H9 (cell line): Measurements from ENCODE around the gene TEX19. TPM values are rescaled to one million over a fixed set of nuclear protein-coding genes. Genes with fewer than 3 reads are reported as not detected.

Experiments
- DNase-seq: peaks from one replicate; pipeline ENCODE4 v3.0.0-alpha.2; 2017
- H2AFZ ChIP-seq: one replicate; pipeline ENCODE4 v1.6.1; 2013; ENCODE audit warnings: mild to moderate bottlenecking, low read length, control low read depth, moderate library complexity
- H2AK5ac ChIP-seq: 2 replicates; pipeline ENCODE4 v1.6.1; 2013; ENCODE audit warnings: low read length, control low read depth, mixed read lengths; ENCODE audit not compliant: insufficient read length
- H2BK120ac ChIP-seq: one replicate; pipeline ENCODE4 v1.6.1; 2013; ENCODE audit warnings: low read depth, mild to moderate bottlenecking, low read length, control low read depth, inconsistent platforms; ENCODE audit not compliant: poor library complexity, severe bottlenecking
- H2BK12ac ChIP-seq: 2 replicates; pipeline ENCODE4 v1.6.1; 2013; ENCODE audit warnings: low read length, control low read depth, mixed read lengths, low read depth; ENCODE audit not compliant: insufficient read length
- H2BK15ac ChIP-seq: 2 replicates; pipeline ENCODE4 v1.6.1; 2013; ENCODE audit warnings: low read depth, low read length, control low read depth
- H2BK20ac ChIP-seq: one replicate; pipeline ENCODE4 v1.6.1; 2013; ENCODE audit warnings: low read depth, mild to moderate bottlenecking, low read length, control low read depth, inconsistent platforms; ENCODE audit not compliant: poor library complexity, severe bottlenecking
- H2BK5ac ChIP-seq: 2 replicates; pipeline ENCODE4 v1.6.1; 2013; ENCODE audit warnings: low read length, control low read depth, mixed read lengths; ENCODE audit not compliant: insufficient read length
- H3K14ac ChIP-seq: 2 replicates; pipeline ENCODE4 v1.6.1; 2013; ENCODE audit warnings: low read length, control low read depth; ENCODE audit not compliant: insufficient read depth
- H3K18ac ChIP-seq: 2 replicates; pipeline ENCODE4 v1.6.1; 2013; ENCODE audit warnings: low read depth, mild to moderate bottlenecking, mixed read lengths, low read length, control low read depth; ENCODE audit not compliant: insufficient read length
- H3K23ac ChIP-seq: 2 replicates; pipeline ENCODE4 v1.6.1; 2013; ENCODE audit warnings: low read length, control low read depth, mixed read lengths, low read depth; ENCODE audit not compliant: insufficient read length
- H3K23me2 ChIP-seq: 2 replicates; pipeline ENCODE4 v1.6.1; 2013; ENCODE audit warnings: low read depth, mild to moderate bottlenecking, mixed read lengths, low read length, control low read depth; ENCODE audit not compliant: insufficient read length, poor library complexity, severe bottlenecking
- H3K27ac ChIP-seq: 2 replicates; pipeline ENCODE4 v1.5.1; 2013; ENCODE audit warnings: low read length, control low read depth, mixed read lengths, low read depth; ENCODE audit not compliant: insufficient read length
- H3K27me3 ChIP-seq: 2 replicates; pipeline ENCODE4 v1.6.1; 2013; ENCODE audit warnings: low read length, control low read depth, inconsistent platforms; ENCODE audit not compliant: insufficient read depth
- H3K4ac ChIP-seq: 2 replicates; pipeline ENCODE4 v1.6.1; 2013; ENCODE audit warnings: low read depth, mild to moderate bottlenecking, control low read depth, inconsistent platforms, low read length, moderate library complexity
- H3K4me1 ChIP-seq: 2 replicates; pipeline ENCODE4 v1.6.1; 2013; ENCODE audit warnings: low read length, control low read depth, inconsistent platforms; ENCODE audit not compliant: insufficient read depth
- H3K4me2 ChIP-seq: 2 replicates; pipeline ENCODE4 v1.6.1; 2013; ENCODE audit warnings: low read length, control low read depth, mixed read lengths; ENCODE audit not compliant: insufficient read length, insufficient read depth
- H3K56ac ChIP-seq: 2 replicates; pipeline ENCODE4 v1.6.1; 2013; ENCODE audit warnings: low read depth, mild to moderate bottlenecking, mixed read lengths, low read length, control low read depth; ENCODE audit not compliant: insufficient read length
- H3K79me1 ChIP-seq: 2 replicates; pipeline ENCODE4 v1.6.1; 2013; ENCODE audit warnings: low read depth, mild to moderate bottlenecking, moderate library complexity, low read length, control low read depth, inconsistent platforms; ENCODE audit not compliant: insufficient read depth, poor library complexity, severe bottlenecking
- H3K79me2 ChIP-seq: 2 replicates; pipeline ENCODE4 v1.6.1; 2013; ENCODE audit warnings: low read length, control low read depth, inconsistent platforms; ENCODE audit not compliant: insufficient read depth
- H3K9ac ChIP-seq: 2 replicates; pipeline ENCODE4 v1.6.1; 2013; ENCODE audit warnings: low read length, control low read depth, mixed read lengths; ENCODE audit not compliant: insufficient read length; ENCODE audit errors: extremely low read depth
- H3K9me3 ChIP-seq: one replicate; pipeline ENCODE4 v1.6.1; 2013; ENCODE audit warnings: low read depth, low read length, inconsistent platforms; ENCODE audit not compliant: control insufficient read depth
- H3T11ph ChIP-seq: one replicate; pipeline ENCODE4 v1.6.1; 2013; ENCODE audit warnings: mild to moderate bottlenecking, low read length, control low read depth, inconsistent platforms
- H4K20me1 ChIP-seq: one replicate; pipeline ENCODE4 v1.6.1; 2013; ENCODE audit not compliant: control insufficient read depth, insufficient read length, insufficient read depth
- H4K5ac ChIP-seq: 2 replicates; pipeline ENCODE4 v1.6.1; 2013; ENCODE audit warnings: low read depth, mild to moderate bottlenecking, mixed read lengths, low read length, control low read depth; ENCODE audit not compliant: insufficient read length
- H4K8ac ChIP-seq: replicated peaks from 2 replicates; pipeline ENCODE4 v1.6.1; 2013; ENCODE audit warnings: low read length, control low read depth, mixed read lengths, low read depth; ENCODE audit not compliant: insufficient read length
- H4K91ac ChIP-seq: 2 replicates; pipeline ENCODE4 v1.6.1; 2013; ENCODE audit warnings: low read depth, mild to moderate bottlenecking, moderate library complexity, mixed read lengths, low read length, control low read depth; ENCODE audit not compliant: insufficient read length
- H3K27ac Mint-ChIP-seq, 3 experiments: 2 replicates in 2 of 3; 3 replicates in 1 of 3; pipeline ENCODE4 v1.8.0; 2020 to 2021; ENCODE audit warnings: mixed read lengths in 3 of 3, mild to moderate bottlenecking in 1 of 3, moderate library complexity in 1 of 3
- H3K27me3 Mint-ChIP-seq: 2 replicates; pipeline ENCODE4 v1.8.0; 2021; ENCODE audit warnings: low read depth, mild to moderate bottlenecking, moderate library complexity, mixed read lengths
- H3K36me3 Mint-ChIP-seq, 3 experiments: 2 replicates in 2 of 3; 3 replicates in 1 of 3; pipeline ENCODE4 v1.8.0; 2020 to 2021; ENCODE audit warnings: low read depth in 3 of 3, mixed read lengths in 3 of 3; ENCODE audit not compliant: insufficient read depth in 1 of 3
- H3K4me1 Mint-ChIP-seq, 2 experiments: 2 replicates each; pipeline ENCODE4 v1.8.0; 2020; ENCODE audit warnings: mixed read lengths in 2 of 2
- H3K4me3 Mint-ChIP-seq, 2 experiments: 2 replicates in 1 of 2; 3 replicates in 1 of 2; pipeline ENCODE4 v1.8.0; 2020 to 2021; ENCODE audit warnings: mild to moderate bottlenecking in 2 of 2, mixed read lengths in 2 of 2, moderate library complexity in 1 of 2
- H3K9me3 Mint-ChIP-seq, 2 experiments: 2 replicates in 1 of 2; 3 replicates in 1 of 2; pipeline ENCODE4 v1.8.0; 2020; ENCODE audit warnings: mild to moderate bottlenecking in 2 of 2, mixed read lengths in 2 of 2, moderate library complexity in 1 of 2
- WGBS: extraction: QIAGEN DNeasy Blood & Tissue Kit; methylation state at CpG from one replicate; pipeline ENCODE4 v1.1.7; 2013; ENCODE audit warnings: missing lambda C conversion rate, low lambda C conversion rate, mixed read lengths; ENCODE audit not compliant: insufficient read length; ENCODE audit errors: extremely low coverage; 5-methylcytosine and 5-hydroxymethylcytosine counted together
- total RNA-seq: library from RNA; stranded (reverse); gene quantifications from 2 replicates; pipeline ENCODE4 v1.2.1, GENCODE V29; 2021
- TF ChIP-seq, protein P1 (sequence below): fragments of 200-600 bp; sonication (generic); conservative IDR thresholded peaks from 3 replicates; pipeline ENCODE4 v1.8.0; 2021; ENCODE audit warnings: antibody characterized with exemption, mild to moderate bottlenecking

TEX19 gene
- total RNA-seq, 1 experiment from 2014 or later = 1.4 TPM

DNA sequence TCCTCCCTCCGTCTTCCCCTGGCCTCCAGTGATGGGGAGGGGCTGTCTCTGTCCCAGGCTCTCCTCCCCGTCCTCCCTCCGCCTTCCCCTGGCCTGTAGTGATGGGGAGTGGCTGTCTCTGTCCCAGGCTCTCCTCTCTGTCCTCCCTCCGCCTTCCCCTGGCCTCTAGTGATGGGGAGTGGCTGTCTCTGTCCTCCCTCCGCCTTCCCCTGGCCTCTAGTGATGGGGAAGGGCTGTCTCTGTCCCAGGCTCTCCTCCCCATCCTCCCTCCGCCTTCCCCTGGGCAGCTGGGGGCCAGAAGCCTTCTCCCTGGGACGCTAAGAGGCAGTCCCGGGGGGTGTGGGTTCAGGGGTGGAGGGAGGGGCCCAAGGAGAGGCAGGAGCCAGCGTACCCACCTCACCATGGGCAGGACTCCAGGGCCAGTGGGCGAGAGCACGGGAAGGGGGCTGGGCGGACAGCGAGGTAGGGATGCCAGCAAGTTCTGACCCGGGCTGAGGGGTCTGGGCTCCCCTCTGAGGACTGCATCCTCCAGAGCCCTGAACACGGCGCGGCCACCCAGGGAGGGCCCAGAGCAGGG is 27.3 kb downstream of the TEX19 start:
- Histone ChIP-seq H2AFZ (no peak overlapping the region), H3T11ph (no peak overlapping the region), H3K18ac (no peak overlapping the region), H4K91ac (no peak overlapping the region), H3K23me2 (no peaks in the 10 kb centered on the region), H2BK12ac (no peak overlapping the region), H3K4ac (no peak overlapping the region), H3K9me3 (no peaks in the 10 kb centered on the region), H2BK5ac (no peak overlapping the region), H4K8ac (no peak overlapping the region), H2BK15ac (no peak overlapping the region), H4K5ac (no peak overlapping the region), H3K23ac (no peak overlapping the region), H3K4me2 (no peak overlapping the region), H4K20me1 (no peaks in the 10 kb centered on the region), H3K9ac (no peak overlapping the region), H2AK5ac (no peak overlapping the region), H3K79me2 (no peaks in the 10 kb centered on the region), H3K56ac (no peak overlapping the region), H3K27ac (no peak overlapping the region), H3K79me1 (no peaks in the 10 kb centered on the region), H2BK20ac (no peak overlapping the region), H3K27me3 (no peaks in the 10 kb centered on the region), H3K4me1 (no peaks in the 10 kb centered on the region), H2BK120ac (no peak overlapping the region), H3K14ac (no peak overlapping the region)
- peaks cover 0 to 2% (median 0%) of the 10 kb centered on the region in 3 experiments; a peak in 1 of 7 replicates for H3K36me3 Mint-ChIP-seq
- H3K27me3 Mint-ChIP-seq = peaks cover 12% of the 10 kb centered on the region
- no CpG with 5 or more reads among the region's 17 CpGs for WGBS
- TF ChIP-seq, protein P1, sequence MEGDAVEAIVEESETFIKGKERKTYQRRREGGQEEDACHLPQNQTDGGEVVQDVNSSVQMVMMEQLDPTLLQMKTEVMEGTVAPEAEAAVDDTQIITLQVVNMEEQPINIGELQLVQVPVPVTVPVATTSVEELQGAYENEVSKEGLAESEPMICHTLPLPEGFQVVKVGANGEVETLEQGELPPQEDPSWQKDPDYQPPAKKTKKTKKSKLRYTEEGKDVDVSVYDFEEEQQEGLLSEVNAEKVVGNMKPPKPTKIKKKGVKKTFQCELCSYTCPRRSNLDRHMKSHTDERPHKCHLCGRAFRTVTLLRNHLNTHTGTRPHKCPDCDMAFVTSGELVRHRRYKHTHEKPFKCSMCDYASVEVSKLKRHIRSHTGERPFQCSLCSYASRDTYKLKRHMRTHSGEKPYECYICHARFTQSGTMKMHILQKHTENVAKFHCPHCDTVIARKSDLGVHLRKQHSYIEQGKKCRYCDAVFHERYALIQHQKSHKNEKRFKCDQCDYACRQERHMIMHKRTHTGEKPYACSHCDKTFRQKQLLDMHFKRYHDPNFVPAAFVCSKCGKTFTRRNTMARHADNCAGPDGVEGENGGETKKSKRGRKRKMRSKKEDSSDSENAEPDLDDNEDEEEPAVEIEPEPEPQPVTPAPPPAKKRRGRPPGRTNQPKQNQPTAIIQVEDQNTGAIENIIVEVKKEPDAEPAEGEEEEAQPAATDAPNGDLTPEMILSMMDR = no peak
- no peak overlapping the region; a peak in 1 of 5 replicates for H3K4me3 Mint-ChIP-seq
- no peaks in the 10 kb centered on the region; a peak in 1 of 5 replicates for H3K9me3 Mint-ChIP-seq
- no peak for DNase-seq
- H3K27ac Mint-ChIP-seq = no peak overlapping the region; a peak in 1 of 7 replicates
- H3K4me1 Mint-ChIP-seq = peaks cover 4 to 13% of the 10 kb centered on the region in 2 experiments; a peak in 3 of 4 replicates
